Iris pigment epithelial cell (primary cell): ENCODE measurements around the gene DUOX2.

Source experiments
- DNase-seq: peaks from one replicate; pipeline ENCODE4 v3.0.0-alpha.2; 2011; ENCODE audit warnings: low read depth

DUOX2 gene

DNA sequence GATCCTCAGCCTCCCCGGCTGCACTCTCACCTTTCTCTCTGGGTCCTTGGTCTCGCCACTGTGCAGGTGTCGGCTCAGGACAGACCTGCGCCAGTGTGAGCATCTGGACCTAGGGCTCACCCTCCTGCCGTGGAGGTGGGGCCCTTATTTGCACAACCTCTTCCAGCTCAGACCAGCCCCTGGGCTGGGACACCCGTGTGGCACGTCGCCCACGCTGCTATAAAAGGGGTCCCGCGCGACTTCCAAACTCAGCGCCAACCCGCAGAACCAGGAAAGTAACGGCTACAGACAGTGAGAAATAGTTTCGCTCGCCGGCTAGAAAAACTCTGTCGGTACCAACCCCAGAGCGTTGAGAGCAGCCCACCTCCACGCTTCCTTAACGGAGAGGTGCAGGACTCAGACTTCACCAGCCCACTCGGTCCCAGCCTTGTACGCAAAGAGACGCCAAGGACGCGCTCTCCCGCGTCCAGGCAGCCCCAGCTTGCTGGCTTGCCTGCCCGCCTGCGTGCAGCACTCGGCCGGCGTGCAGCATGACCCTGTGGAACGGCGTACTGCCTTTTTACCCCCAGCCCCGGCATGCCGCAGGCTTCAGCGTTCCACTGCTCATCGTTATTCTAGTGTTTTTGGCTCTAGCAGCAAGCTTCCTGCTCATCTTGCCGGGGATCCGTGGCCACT is at the start of gene DUOX2, which contains the start of gene DUOXA2:
Gene DUOX2 (minus strand): TSS at position 97 of the 675 bp plus-strand sequence. CDS start 761 bp downstream, outside the sequence.
Gene DUOXA2 (plus strand): TSS at position 251 of the 675 bp plus-strand sequence. CDS start 280 bp downstream, at position 531.
- no peak for DNase-seq

DNA sequence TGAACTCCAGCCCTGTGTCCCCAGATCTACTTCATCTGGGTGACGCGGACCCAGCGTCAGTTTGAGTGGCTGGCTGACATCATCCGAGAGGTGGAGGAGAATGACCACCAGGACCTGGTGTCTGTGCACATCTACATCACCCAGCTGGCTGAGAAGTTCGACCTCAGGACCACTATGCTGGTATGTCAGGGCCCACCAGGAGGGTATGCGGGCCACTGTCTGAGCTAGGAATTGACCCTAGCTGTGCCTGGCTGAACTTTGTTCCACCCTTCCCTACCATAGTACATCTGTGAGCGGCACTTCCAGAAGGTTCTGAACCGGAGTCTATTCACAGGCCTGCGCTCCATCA is 49.5 kb upstream of the DUOX2 start:
- no peak for DNase-seq

DNA sequence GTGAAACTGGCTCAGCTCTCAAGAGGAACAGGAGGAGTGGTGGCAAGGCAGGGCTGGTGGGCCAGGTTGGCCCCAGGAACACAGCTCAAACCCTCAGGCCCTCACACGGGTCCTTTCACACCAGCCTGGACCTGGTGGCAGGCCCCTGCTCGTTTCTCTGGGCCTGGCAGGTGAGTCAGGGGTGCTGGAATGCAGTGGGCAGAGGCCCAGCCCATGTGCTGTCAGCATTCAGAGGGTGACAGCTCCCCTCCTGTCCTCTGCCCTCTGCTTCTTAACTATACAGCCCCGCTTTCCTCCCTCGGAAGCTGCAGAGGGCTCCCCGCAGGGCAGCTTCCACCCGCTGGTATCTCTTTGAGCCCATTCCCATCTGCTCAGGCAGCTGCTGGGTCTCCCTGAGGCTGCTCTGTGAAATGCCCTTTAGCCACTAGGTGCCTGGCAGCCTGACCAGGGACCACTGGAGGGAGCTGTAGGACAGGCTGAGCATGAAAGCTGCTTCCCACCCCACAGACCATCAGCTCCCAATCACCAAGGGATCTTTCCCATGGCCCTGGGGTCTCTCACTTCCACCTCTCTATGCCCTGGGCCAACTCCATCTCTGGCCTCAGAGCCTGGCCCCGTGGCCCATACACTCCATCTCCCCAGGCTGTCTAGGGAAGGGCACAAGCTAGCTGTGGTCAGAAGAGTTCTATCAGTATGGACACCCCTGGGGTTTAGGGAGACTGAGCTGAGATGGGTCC is 49.0 kb upstream of the DUOX2 start:
- peak; percentile 80 for DNase-seq

DNA sequence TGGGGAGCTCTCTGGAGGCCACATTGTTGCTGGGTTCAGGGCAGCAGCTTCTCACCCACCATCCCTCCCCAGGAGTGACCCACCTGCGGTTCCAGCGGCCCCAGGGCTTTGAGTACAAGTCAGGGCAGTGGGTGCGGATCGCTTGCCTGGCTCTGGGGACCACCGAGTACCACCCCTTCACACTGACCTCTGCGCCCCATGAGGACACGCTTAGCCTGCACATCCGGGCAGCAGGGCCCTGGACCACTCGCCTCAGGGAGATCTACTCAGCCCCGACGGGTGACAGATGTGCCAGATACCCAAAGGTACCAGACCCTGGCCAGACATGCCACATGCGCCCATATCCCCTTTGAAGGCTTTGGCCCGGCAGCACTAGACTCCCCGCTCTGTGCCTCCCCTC is 47.7 kb upstream of the DUOX2 start:
- no peak for DNase-seq

DNA sequence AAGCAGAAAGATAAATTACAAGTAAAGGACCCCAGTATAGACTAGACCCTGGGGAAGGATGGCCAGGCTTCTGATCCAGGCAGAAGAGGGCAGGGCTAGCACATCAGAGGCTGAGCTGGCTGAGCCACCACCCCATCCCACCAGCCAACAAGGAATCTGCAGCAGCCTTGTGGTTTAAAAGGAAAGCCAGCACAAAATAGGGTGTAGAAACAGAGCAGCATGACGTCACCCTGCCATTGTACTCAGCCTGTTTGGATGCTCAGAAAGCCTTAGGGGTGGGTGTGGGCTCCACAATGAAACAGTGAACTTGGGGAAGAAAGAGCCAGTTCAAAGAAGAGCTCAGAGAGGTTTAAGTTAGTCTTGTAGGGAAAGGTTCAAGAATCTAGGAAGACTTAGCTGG is 44.0 kb upstream of the DUOX2 start:
- peak; percentile 72 for DNase-seq

DNA sequence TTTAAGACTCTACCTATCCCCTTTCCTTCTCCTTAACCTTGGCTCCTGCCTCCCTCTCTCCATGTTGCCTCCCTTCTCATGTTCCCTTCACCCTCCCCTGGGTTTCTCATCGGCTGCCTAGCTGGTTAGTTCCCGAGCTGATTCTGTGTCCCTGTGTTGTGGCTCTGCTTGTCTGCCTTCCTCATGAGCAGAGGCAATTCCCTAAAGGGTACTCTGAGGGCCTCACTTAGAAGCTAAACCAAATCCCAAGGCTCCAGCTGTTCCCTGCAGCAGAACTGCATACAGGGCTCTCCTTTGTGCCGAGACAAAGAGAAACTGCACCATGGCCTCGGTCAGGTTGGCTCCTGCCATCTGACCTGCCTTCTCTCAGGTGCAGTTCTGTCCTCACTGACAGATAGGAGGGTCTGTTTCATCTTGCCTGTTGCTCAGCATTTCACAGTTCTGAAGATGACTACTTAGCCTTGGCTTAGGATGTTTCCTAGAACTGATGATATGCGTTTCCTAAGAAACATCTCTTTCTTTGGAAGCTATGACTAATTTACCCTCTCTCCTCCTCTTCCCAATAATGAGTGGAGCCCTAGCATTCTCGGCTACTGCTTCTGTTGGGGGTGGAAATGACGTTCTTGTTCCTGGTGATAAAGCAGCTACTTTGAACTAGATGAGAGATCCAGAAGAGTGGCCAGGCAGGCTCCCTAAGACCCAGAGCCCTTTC is 42.9 kb upstream of the DUOX2 start:
- peak; percentile 35 for DNase-seq

DNA sequence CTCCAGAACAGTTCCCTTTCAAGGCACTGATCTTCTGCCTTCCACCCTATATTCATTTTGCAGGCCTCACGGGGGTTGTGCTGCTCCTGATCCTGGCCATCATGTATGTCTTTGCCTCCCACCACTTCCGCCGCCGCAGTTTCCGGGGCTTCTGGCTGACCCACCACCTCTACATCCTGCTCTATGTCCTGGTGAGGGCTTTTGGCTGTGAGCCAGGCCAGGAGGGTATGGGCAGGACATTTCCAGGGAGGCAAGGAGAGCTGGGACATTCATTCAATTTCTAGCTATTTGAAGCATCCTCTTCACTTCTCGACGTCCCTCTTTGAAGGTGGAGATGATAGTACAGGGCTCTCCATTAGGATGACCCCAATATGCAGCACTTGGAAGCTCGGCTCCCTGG is 41.8 kb upstream of the DUOX2 start:
- DNase-seq, result no peak

DNA sequence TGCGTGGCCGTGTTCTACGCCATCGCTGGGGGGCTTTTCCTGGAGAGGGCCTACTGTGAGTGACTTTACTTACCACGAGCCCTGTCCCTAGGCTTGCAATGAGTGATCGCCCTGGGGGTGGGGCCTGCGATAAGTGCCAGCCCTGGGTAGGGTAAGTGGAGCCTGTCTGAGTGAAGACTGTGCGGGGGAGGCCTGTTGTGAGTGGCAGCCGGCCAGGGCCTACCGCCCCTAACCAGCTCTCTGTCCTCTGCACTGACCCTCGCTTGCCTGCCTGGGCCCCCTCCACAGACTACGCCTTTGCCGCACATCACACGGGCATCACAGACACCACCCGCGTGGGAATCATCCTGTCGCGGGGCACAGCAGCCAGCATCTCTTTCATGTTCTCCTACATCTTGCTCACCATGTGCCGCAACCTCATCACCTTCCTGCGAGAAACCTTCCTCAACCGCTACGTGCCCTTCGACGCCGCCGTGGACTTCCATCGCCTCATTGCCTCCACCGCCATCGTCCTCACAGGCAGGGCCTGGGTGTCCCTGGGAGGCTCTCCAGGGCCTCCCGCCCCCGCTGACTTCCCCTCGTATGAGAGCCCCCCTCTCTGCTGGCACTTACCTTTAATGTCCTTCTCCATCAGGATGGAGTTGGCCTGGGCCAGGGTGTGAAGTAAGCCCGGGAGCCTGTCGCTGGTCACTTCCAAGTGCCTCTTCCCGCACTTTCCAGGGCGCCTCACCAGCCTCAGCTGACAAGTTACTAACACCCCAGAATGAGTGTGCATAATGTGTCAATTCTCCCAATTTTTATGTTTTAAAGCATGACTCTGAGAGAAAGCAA is 38.2 kb upstream of the DUOX2 start:
- no peak for DNase-seq

DNA sequence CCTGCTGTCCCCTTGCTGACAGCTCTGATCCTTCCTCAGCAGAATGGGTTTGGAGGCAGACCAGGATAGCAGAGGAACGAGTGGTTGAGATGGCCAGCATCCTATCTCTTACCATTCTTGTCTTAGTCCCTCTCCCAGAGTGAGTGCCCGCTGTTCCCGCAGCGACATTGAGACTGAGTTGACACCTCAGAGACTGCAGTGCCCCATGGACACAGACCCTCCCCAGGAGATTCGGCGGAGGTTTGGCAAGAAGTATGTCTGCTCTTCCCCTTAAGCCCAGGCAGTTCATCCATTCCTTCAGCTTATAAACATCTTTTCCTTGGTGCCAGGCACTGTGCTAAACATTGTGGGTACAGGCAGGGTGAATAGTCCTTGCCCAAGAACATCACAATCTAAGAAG is 37.0 kb upstream of the DUOX2 start:
- no peak for DNase-seq

DNA sequence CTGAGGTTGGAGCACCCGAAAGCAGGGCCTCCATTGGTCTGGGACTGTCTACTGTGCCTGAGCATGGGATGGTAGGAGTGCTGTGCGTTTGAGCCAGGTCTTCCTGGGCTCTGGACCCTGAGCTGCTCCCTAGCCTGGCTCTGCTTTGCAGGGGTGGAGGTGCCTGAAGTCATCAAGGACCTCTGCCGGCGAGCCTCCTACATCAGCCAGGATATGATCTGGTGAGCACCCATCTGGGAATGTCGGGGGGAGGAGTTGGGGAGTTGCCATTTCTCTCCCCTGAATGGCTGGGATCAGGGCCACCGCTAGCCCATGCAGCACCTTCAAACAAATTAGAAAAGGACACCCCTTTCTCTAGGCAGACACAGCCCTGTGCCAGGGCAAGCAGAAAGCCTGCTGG is 36.5 kb upstream of the DUOX2 start:
- no peak for DNase-seq

DNA sequence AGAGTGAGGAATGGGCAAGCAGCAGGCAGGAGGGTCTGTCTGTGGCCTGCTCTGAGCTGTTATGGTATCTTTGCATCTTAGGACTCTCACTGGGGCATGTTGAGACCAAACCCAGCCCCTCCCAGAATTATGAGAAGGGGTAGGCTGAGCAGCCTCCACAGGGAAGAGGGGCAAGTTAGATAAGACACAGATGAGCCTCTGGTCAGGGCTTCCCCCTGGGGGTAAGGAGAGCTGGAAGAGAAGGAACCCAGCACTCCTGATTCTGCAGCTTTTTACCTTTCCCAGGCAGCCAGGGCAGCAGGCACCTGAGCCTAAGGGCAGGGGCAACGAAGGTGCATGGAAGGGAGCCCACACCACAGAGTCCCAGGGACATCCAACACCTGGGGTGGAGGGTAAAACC is 35.1 kb upstream of the DUOX2 start:
- DNase-seq, result no peak

DNA sequence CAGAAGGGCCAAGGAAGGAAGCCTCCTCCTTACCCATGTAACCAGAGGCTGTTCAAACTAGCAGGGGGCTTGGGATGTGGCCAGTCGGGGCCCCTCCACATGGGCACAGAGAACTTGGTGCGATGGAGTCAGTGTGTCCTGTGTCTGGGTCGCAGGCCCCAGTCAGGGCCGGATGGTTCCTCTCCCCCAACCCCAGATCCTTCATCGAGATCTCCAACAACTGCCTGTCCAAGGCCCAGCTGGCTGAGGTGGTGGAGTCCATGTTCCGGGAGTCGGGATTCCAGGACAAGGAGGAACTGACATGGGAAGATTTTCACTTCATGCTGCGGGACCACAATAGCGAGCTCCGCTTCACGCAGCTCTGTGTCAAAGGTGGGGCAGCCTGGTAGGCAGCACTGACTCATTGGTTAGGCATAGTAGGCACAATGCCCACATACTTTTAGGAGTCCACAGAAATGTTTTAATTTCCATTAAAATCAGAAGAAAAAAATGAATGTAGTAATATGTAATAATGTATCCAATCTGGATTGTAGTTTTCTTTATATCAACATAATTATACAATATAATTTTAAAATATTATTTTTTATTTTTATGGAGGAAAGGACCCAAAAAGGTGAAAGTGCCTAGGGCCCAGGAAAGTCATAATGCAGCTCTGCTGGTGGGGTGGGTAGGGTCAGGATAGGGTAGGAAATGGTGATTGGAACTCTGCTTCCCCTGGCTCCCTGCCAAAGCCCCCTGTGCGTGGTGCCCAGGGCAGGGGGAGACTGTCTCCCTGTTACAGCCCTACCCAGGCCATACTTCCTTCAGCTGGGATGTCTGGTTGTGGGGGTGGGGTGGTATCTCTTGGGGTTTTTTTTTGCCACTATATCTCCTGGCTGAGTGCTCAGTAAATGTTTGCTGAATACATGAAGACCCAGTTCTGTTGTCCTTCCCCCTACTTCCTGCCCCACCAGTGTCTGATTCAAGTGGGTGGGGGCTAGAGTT is 34.4 kb upstream of the DUOX2 start:
- DNase-seq, result no peak

DNA sequence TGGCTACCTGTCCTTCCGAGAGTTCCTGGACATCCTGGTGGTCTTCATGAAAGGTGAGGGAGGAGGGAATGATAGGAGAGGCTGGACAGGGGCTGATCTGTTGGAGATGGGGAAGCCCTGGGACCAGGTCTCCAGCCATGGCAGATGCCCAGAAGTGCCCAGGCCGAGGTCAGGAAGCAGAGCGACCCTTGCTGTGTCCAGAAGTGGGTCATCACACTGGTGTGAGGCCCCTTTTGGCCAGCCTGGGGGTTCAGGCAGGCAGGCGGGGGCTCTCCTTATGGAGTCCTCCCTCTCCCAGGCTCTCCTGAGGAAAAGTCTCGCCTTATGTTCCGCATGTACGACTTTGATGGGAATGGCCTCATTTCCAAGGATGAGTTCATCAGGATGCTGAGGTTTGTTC is 33.6 kb upstream of the DUOX2 start:
- DNase-seq, result no peak

DNA sequence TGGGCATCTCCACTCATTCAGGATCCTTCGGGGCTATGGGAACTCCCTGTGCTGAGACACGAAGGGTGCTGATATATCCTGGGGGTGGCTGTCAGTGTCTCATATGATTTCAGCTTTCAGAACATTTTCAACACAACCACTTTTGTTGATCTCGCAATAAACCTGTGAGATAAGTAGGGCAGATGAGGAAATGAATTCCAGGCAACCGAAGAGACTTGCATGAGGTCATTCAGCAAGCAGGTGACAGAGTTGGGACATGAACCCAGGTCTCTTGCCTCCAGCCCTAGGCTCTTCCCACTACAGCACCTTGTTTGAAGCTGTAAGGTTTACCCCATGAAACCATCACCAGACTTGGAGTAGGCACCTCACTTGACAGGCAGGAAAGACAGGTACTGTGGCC is 32.4 kb upstream of the DUOX2 start:
- peak; percentile 14 for DNase-seq

DNA sequence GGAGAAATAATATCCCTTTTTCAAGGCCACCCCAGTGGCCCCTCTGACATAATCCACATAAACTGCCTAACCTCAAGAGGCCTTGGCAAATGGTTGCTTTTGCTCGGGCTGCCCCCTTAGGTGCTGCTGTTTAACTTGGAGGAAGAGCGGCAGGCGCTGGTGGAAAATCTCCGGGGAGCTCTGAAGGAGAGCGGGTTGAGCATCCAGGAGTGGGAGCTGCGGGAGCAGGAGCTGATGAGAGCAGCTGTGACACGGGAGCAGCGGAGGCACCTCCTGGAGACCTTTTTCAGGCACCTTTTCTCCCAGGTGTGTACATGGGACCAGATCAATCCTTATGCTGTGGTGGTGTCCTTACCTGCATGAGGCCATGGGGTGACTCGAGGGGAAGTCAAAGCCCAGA is 30.8 kb upstream of the DUOX2 start:
- DNase-seq, result no peak

DNA sequence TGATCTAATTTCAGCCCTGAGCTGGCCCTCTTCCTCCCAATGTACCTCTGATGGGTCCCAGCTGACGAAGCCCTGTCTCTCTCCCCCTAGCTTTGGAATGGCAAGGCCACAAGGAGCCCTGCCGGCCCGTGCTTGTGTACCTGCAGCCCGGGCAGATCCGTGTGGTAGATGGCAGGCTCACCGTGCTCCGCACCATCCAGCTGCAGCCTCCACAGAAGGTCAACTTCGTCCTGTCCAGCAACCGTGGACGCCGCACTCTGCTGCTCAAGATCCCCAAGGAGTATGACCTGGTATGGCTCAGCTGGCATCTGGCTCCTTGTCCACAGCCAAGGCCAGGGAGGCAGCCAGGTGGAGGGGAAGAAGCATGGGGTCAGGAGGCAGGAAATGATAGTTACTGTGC is 30.0 kb upstream of the DUOX2 start:
- DNase-seq, result no peak

DNA sequence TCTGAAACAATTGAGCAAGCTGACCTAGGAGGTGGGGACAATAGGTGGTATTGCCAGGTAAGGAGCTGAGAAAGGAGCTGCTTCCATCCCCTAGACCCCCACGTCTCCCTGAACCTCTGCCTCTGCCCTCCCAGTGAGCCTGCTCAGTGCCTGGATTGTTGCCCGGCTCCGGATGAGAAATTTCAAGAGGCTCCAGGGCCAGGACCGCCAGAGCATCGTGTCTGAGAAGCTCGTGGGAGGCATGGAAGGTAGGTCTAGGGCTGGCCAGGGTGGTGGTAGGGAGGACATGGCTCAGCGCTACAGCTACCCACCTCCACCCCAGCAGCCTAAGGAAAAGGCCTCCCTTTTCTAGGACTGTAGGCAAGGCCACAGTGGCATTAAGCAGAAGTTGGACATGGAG is 29.1 kb upstream of the DUOX2 start:
- no peak for DNase-seq

DNA sequence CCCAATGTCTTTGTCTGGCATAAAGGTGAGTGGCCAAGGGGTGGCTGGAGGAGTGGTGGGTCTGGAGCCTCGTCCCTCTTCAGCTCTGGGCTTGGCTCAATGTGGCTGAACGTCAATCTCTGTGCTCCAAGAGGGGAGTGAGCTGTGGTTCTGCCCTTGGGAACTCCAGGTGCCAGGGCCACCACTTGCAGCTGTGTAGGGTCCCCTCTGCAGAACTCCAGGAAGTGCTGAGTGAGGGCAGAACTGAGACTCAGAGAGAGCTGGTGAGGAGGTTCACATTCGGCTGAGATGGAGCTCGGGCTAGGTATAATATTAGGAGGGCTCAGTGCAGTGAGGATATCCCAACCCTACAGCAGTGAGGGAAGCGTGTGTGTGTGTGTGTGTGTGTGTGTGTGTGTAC is 27.4 kb upstream of the DUOX2 start:
- DNase-seq, result no peak

DNA sequence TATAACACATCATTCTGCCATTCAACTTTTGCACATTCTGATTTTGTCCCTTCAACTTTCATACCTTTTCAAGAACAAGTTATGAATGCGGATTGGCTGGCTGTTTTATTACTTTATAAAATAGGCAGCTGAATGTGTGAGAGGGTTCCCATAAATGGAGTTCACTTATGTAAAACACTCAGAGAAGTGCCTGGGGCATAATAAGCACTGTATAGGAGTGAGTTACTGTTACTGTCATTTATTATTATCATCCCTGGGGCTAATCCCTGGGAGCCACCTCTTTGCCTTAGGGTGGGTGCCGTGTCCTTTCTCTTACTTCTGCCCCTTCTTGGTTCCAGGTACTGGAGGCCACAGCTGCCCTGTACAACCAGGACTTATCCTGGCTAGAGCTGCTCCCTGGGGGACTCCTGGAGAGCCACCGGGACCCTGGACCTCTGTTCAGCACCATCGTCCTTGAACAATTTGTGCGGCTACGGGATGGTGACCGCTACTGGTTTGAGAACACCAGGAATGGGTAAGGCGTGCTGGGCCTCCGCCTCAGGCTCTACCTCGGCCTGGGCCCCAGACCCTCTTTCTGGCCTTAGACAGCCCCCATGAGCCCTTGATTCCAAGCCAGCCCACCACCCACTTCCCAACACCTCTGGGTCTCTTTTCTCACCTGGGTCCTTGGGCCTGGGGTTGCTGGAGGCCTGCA is 26.7 kb upstream of the DUOX2 start:
- DNase-seq, result no peak

DNA sequence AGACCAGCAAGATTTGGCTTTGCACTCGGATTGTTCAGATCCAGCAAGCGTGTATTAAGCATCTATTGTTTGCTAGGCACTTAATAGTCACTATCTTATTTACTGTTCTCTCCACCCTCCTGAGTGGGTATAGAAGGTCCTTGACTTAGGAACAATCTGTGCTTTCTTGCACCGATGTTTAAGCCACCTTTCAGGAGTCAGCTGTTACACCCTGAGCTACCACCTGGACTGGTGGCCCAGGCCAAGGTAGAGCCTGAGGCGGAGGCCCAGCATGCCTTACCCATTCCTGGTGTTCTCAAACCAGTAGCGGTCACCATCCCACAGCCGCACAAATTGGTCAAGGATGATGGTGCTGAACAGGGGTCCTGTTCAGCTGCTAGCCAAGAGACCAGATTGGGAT is 25.8 kb upstream of the DUOX2 start:
- no peak for DNase-seq
